Suppressor macrophage treated with lipopolysaccharide for 1 hour (primary cell): ENCODE results near the gene MAPK10.

Experiments
- DNase-seq, 3 donors: peaks; one replicate each; pipeline ENCODE4 v3.0.0-alpha.2; 2020 to 2022

Gene MAPK10

DNA sequence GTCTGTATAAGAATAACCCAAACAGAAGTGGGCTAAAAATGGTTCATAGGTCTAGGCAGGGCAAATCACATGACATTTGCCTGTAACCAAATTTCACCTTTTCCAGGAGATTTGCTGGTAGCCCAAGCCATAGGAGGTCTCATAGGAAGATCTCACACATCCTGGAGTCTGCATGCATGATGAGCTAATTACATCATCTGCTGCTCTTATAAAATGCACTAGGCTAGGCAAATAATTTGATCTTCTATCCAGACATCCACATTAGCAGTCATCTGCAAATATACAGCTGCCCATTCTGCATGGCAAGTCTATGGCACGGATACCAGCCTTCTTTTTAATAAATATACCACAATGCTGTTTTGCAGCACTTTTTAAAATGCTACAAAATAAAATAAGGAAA, 87.2 kb downstream of the MAPK10 start:
- DNase-seq = no peak

DNA sequence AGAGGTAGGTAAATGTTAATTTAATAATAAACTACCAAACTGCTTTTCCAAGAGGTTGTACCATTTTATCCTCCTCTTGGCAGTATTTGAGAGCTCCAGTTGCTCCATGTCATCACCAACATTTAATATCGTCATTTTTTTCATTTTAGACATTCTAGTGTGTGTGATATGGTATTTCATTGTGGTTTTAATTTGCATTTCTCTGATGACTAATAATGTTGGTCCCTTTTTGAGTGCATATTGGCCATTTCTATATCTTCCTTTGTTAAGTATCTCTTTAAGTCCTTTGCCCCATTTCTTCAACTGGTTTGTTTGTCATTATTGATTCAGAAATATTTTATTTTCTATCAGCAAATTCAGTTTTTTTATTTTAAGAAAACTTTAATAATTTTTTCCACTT, 88.8 kb downstream of the MAPK10 start:
- DNase-seq = no peak

DNA sequence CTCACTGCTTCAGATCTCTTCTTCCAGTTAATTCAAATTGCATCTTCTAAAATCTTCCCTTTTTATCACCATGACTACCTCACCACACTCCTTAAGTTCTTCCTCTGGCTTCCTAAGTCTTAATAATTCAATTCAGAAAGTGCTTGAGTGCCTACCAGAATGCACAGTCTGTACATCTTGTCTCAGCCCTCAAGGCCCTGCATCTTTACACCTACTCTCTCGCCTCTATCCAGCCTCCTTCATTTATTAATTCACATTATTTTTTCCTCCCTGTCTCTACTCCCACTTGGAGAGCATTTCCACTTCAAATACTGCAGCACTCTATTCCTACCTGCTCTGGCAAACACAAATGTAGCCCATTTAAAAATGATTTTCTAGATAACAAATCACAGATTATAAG, 90.5 kb downstream of the MAPK10 start:
- no peak for DNase-seq

DNA sequence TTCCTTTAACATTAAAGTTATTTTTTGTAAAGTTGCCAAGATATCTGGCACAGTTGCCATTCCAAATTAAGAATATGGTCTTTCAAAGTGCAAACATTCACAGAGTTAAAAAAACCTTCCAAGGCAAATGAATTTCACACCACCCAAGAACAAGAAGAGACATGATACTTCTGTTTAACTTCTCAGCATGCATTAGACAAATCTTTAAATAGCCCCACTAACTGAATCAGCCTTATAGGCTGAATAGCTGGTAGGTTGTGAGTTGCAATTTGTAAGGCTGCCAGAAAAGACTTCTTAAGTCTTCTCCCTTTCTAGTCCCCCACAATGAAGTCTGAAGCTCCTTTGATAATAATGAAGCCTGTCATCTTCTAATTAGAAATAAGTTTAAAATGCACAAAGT, 95.6 kb downstream of the MAPK10 start:
- no peak for DNase-seq

DNA sequence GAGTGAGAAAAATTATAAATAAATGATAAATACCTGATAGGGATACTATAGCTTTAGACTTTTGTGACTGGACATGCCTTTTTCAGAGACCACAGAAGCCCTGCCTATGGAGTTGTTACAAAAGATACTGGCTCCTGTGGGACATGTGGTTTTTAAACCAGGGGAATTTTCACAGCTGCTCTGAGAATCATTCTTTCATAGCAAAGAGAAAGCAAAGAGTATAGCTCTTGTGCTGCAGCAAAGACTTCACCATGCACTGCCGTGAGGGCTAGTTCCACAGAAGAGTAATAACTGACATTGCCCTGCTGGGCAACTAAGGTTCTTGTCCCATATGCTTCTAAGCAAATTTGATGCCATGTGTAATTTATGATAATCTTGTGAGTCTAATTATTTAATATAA, 98.2 kb downstream of the MAPK10 start:
- DNase-seq = no peak

DNA sequence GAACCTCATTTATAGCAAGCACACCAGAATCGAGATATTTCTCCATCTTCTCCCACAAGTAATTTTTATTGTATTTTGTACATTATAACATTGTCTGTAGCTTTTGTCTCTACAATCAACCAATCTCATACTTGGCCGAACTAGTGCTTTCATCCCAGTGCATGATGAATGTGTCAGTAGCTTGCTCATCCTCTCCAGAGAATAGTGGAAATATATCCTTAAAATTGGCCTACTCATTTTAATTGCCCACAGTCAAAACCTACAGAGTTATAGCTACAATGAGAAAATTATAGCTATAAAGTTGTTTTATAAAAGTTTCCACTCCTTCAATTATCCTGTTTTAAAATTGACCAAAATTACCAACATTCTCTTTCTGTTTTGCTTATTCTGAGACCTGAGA, 103.8 kb downstream of the MAPK10 start:
- no peak for DNase-seq

DNA sequence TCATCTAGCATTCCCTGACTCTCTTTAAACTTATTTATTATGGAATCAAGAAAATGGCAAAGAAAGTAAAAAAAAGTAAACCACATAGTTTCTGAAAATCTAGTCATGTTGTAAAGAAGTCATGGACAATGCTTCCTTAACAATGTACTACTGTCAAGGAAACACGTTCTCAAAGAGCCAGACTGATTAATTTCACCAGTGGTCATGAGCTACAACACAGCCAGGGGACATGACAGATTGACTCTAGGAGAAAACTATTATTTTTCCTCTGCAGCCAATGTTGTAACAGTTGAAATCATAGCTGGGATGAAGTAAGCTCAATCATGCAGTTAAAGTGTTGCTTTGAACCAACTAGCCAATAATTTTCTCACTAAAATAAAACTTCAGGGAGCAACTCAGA, 109.2 kb downstream of the MAPK10 start:
- DNase-seq = no peak

DNA sequence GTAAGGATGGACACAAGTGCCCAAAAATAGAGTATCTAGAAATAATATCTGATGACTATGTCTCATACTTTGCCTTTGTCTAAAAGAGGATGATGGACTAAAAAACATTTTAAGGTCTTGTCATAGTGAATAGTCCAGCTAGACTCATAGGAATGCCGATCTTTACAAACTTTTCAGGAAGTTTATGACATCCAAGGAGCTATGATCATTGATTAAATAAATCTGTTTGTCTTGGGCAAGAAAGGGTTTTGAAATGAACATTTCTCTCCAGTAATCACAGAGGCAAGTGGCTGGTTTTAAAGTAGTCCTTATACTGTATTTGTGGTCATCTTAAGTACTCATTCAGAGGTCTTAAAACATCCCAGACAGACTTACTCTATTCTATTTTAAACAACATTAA, 109.8 kb downstream of the MAPK10 start:
- DNase-seq = peak in 2 of 3 donors; percentile 26 to 27

DNA sequence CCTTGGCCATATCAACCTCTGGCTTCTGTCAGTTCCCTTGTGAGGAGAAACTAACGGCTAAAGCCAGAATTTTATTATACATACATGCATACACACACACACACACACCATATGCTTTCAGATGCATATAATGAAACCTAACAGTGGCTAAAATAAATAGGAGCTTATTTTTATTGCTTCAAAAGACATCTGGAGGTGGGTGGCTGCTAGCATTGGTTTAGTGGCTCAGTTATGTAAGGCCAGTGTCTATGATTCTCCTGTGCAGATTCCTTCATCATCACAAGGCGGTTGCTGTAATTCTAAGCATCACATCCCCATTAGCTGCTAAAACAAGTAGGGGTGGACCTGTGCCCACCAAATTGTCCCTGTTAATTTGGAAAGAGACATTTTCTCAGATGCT, 110.8 kb downstream of the MAPK10 start:
- no peak for DNase-seq

DNA sequence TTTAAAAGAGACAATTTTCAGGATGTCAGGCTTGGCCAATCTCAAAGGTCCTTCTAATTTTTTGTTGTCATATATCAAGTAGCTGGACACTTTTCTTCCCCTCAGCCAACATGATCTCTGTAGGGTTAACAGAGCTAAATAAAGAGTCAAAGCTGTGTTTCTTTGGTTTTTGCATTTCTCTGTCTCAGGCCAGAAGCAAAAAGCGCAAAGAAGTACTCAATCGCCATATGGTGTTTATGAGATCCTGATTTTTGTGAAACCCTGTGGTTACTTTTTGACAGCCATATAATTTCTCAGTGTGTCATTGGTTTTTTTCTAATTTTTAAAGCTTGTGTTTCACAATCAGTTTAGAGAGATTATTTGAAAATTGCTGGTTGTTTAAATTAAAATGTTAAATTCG, 111.9 kb downstream of the MAPK10 start:
- DNase-seq = no peak

DNA sequence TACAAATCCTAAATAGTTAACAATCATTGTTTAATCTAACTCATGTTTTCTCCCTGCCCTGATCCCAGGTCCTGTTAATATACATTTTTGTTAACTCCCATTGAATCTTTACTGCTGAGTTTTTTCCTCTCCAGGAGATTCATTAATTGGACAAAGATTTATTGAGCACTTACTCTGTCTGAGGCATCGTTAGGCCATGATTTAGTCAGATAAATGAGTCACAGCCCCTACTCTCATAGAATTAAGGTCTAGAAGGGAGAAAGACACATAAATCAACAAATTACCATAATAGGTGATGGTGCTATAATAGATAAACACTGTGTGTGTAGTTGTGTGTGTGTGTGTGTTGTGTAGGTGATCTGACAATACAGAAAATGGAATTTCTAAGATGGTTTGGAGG, 112.5 kb downstream of the MAPK10 start:
- no peak for DNase-seq

DNA sequence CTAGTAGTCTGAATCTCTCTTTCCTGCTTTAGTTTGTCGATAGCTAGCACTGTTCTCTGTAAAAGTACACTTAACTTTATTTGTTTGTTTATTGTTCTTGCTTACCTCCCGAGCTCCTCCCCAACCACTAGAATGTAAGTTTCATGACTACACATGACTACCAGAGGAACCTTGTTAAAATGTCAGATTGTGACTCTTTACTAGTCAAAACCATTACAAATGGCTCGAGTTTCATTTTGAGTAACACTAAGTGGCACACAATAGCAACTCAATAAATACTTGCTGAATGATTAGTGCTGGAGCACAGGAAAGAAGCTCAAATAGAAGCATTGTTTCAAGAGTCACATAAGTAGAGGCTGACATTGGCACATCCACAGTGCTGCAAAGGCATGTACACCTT, 116.1 kb downstream of the MAPK10 start:
- no peak for DNase-seq

DNA sequence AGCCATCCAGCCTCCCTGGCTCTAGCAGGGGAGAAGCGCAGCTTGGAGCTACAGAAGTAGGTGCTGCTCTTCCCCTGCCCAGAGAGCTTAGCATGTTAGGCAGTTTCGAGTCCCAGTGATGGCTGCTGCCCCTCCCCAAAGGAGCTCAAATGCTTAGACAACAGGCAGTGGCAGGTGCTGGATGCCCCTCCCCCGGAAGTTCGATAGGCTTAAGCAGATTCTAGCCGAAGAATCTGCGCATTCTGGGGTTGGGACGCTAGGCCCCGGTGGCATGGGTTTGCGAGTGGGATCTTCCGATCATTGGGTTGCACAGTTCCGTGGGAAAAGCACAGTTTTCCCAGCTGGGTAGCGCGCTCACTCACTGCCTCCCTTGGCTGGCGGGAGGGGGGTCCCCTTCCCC, 117.2 kb downstream of the MAPK10 start:
- no peak for DNase-seq

DNA sequence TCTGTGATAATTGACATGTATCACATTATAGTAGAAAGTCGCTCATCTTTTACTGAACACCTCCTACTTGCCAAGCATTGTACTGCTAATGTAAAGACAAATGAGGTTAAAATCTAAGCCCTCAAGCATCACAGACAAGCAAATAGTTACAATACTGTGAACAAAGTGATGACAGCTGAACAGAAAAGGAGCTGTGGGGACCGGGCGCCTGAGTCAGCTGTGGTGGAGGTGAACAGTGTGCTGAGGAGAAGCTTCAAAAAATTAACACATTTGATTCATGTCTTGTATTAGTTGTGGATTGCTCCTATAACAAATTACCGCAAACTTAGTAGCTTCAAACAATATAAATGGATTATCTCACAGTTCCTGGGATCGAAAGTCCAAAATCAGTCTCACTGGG, 124.3 kb downstream of the MAPK10 start:
- DNase-seq = no peak

DNA sequence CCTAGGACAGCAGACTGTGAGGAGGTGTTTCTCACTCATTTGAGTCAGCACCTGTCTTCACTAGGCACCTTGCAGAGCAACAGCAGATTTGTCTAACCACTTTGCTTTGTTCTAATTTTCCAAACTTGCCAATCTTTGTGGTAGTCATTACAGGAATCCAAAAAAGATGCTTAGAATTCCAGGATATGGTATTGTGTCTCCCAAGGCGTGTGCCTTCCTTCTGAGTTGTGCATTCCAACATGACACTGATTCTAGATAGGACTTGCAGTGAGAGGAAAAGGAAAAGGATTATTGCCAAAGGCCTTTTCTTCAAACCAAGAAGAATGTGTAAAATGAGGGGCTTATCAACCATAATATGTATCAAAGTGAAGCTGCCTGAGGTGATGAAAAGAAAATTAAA, 126.2 kb downstream of the MAPK10 start:
- DNase-seq = no peak

DNA sequence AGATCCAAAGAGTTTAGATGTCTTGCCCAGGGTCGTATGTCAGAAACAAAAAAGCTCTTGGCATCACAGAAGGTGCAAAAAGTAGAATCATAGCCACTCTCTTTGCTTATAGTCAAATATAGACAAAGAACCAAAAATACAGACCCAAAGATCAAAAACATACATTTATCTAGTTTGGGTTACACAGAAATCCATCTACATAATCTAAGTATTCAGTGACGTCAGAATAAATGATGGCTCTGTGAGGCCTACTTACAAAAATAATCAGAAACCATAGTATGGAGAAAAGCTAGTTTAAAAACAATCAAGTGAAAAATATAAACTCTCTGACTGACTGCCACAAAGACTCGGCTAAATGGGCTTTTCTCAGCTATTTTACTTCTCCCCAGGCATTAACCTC, 126.8 kb downstream of the MAPK10 start:
- DNase-seq = no peak

DNA sequence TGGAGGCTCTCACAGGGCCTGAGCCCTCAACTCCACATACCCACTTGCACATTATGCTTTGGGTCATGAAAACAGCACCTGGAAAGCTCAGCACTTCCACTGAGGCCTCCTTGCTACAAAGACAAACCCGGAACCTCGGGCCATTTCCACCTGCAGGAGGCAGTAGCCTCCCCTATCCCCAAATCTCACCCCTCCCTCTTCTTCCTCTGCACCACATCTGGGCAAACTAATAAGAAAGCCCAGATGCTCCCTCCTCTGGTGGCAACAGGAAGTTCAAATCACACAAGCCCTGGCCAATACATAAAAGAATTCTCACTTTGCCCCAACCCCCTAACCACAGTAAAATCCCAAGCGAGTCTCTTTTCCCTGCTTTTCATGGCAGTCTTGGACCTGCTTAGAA, 136.4 kb downstream of the MAPK10 start:
- DNase-seq = peak; percentile 10 to 32 (median 19)

DNA sequence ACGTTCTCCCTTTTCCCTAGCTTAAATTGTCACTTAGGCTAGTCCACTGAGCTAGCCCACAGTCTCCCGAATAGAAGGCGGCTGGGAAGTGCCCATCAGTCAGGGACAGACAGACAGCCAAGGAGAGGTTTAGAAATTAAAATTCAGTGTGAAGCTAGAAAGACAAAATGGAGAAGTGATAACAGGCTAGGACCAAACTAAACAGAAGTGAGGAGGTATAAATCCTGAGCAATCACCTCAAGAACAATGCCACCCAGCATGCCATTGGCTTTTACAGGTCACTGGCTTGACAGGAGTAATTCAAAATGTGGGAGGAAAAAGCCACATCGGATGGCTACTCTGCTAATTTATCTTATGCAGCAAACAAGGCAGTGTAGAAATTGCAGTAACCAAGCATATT, 138.9 kb downstream of the MAPK10 start:
- no peak for DNase-seq

DNA sequence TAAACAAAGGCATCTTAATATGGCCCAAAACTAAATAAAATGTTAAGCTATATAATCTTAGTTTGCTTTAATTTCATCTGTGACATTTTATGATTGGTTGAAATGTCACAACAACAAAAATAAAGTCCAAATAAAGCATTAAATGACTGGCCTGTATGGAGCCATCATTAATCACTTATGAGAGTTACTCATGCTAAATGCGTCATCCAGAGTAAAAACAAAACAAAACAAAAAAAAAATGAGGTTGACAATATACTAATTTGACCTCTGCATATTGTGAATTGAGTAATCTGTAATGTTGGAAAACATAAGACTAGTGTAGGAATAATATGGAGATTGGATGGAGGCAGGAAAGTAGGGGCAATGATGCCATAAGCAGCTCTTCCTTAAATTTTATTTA, 139.7 kb downstream of the MAPK10 start:
- DNase-seq = no peak

DNA sequence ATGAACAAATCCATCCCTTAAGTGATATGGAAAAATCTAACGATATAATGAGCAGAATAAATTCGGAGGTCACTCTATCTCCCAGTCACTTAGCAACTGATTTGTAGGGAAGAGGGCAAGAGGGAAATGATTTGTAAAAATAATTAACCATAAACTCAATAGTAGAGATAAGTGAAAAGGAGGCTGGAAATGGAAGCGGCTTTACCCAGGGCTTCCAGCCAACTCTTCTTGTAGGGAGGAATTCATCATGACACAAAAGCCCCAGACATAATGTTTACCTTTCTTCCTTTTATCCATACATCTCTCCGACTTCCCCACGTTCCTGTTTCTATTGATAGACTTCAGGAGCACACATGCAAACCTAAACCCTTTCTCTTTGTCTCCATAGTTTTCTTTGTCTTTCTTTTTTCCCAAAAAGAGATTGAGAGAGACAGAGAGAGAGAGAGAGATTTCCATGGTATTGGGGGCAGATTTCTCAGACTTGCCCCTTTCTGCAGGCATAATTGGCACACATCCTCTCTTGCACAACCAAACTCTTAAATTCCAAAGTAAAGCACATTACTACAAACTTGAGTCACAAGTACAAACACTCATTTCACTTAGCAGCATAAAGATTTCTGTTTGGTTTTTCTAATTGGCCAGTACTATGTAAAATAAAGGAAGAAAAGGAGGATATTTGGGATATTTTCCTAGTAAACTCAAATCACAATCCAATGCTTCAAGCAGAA, 140.9 kb downstream of the MAPK10 start:
- DNase-seq = no peak

DNA sequence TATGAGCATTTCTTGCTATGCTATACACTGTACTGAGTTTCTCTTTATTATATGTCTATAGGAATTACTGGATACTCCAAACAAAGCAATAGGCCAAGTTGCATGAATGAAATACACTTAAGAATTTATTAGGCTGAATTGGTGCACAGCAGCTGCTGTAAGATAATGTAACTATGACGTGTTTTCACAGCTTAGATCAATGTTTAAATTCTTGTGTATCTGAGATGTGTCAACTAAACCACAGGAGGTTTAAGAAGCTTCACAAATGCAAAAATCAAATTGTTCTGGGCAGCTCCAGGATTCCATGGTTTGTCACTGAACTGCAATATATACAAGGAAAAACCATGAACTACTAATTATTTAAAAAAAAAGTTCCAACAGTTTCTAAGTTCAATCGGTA, 156.7 kb downstream of the MAPK10 start:
- DNase-seq = no peak

DNA sequence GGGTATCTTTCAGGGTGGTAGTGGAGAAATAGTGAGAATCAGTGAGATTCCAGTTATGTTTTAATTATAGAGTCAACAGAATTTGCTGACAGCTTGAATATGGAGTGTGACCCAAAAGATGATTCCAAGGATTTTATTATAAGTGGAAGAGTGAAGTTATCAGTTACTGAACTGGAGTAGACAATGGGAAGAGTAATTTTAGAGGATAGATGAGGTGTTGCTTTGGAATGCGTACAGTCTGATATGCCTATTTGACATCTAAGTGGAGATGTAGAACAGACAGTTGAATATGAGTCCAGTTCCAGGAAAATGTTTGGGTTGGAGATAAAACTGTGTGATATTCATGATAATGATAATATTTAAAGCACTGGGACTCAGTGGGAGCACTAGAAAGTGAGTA, 174.2 kb downstream of the MAPK10 start:
- DNase-seq = no peak

DNA sequence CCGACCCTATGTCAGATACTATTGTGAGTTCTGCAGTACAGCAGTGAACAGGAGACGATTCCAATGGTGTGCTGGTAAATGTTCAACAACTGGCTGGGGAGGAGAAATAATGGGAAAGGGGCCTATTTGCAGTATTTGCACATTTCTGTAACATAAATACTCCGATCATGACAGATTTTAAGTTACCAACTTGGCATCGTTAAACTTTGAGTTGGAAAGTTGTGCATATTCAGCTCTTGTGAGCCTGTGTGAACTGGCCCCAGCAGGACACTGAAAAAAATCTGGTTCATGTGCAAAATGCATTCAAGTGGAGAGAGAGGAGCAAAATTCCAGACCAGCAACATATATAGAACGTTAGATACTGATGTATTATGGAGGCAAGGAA, 175.0 kb downstream of the MAPK10 start:
- DNase-seq = no peak

DNA sequence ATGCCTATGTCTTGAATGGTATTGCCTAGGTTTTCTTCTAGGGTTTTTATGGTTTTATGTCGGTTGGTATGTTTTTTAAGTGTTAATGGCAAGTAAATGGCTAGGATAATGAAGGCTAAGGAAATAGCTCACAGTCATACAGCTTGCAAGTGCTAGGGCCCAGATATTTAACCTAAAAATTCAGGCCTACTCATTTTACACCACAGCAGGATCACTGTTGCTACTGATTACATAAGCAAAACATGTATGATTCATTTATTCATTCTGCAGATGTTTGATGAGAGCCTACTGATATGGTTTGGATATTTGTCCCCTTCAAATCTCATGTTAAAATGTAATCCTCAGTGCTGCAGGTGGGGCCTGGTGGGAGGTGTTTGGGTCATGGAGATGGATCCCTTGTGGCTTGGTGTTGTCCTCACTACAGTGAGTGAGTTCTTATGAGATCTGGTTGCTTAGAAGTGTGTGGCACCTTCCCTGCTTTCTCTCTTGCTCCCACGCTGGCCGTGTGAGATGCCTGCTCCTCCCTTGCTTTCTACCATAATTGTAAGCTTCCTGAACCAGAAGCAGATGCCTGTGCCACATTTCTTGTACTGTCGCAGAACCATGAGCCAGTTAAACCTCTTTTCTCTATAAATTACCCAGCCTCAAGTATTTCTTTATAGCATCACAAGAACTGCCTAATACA, 175.5 kb downstream of the MAPK10 start:
- no peak for DNase-seq

DNA sequence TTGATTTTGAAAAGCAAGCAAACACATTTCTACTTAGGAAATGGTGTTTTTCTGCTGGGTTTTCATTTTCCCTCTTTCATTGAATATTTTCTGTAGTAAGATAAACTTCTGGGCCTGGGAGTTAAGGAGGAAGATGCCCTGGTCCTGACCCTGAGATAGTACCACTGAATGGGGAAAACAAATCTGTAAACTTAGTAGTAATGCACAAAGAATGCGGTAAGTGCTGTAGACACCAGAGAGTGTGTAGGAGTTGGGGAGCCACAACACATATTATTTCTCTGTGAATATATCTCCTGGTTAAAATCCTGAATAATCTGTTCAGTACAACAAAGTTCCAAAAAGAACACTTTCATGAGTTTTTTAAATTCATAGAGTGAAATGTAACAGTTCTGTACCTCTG, 178.3 kb downstream of the MAPK10 start:
- no peak for DNase-seq
